GM18909 (cell line): ENCODE data around the gene EAF1.
"Not testable (repeated sequence)": the region's sequence is repeated elsewhere in the genome, so short reads cannot be mapped to it uniquely, and the experiment has no call there.

Experiments
- ATAC-seq: cut with Tn5 transposase; IDR thresholded peaks from one replicate; pipeline ENCODE4 v1.9.1; 2021; ENCODE audit warnings: mild to moderate bottlenecking; ENCODE audit not compliant: unreplicated experiment, poor library complexity

Gene EAF1

DNA sequence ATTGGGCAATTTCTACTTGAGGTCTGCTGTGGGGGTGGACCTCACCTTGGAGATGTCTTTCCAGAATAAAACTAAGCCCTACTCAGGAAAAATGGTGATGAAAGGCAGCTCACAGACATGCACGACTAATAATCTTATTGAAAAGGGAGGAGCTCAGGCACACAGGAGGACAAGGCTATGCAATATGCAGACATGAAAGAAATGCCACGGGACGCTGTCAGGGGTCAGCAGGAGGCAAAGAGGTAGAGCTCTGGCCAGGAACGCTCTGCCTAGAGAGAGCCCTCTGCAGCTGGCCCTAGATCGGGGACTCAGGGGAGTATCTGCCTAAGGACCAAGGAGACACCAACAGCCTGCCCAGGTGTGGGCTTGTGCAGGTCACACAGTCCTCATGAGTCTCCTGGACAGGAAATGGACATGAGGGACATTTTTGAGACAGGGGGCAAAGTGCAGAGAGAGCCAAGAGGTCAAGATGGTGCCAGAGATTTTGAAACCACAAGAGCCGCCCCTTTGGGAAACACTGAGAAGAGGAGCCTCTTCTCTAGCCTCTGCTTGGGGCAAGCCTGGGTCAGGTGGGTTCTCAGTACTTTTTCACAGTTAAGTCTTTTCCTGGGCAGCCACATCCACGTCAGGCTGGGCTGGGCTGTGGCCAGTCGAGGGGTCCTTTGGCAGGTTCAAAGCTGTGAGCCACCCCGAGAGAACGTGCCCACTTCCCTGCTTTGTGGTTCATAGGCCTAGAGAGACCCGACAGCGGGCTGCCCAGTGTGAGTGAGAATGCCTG lies 23.2 kb downstream of the EAF1 start:
- ATAC-seq, result no peak

DNA sequence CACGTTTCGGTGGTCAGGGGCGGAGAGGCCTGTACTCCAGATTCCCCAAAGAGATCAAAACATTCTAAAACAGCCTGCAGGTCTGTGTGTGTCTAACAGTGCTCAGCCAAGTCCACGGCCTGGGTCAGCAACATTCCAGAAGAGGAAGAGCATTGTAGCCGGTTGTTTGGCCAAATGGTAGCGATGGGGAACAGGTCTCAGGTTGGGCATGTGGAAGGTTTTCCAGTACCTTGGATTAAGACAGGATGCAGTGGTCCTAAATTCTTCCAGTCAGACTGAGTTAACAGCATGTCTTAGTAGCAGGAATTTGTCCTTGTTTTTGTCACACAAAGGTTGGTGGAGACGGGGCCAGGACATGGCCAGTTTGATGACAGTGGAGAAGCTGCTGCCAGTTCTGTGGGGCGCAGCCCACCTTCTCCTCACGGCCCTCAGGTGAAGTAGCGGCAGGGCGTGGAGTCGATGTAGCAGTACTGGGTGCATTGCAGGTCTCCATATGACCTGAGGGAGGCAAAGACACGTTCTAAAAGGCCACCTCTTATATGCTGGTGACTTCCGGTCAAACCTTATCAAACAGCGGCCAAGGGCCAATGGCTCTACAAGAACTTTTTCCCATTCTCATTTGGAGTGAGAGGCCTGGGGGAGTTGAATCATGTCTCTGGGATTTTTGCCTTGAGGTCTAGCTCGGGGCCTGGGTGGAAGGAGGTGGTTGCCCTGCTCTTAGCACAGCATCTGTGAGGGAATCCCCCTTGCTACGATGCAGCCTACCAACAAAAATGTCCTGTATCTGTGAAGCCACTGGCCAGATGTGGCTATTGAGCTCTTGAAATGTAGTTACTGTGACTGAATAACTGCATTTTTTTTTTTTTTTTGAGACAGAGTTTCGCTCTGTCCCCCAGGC lies 24.1 kb downstream of the EAF1 start:
- no peak for ATAC-seq

DNA sequence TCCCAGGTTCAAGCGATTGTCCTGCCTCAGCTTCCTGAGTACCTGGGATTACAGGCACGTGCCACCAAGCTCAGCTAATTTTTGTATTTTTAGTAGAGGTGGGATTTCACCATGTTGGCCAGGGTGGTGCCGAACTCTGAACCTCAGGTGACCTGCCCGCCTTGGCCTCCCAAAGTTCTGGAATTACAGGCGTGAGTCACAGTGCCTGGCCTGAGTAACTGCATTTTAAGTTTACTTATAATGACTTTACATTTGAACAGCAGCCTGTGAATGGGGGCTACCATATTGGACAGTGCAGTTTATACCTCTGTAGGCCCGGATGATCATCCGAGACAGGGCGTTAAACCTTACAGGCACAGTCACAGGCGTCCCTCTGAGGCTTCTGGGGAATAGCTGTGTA lies 24.8 kb downstream of the EAF1 start:
- ATAC-seq, result no peak

DNA sequence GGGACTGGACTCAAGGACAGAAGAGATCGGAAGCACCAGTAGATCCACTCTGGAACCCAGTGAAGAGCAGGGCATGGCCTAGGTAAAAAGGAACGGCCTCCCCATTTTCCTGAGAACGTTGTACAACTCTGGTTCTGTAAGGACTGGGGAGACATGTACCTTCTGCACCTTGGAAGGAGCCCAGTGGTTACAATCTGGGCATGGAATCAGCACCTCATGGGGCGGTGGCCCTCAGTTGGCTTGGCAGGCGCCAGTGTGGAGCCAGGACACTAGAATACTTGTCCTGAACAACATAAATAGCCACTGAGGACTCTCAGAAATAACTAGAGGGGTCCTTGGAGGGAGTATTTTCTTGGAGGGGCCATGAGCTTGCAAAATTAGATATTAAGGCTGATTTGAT lies 25.6 kb downstream of the EAF1 start:
- no peak for ATAC-seq

DNA sequence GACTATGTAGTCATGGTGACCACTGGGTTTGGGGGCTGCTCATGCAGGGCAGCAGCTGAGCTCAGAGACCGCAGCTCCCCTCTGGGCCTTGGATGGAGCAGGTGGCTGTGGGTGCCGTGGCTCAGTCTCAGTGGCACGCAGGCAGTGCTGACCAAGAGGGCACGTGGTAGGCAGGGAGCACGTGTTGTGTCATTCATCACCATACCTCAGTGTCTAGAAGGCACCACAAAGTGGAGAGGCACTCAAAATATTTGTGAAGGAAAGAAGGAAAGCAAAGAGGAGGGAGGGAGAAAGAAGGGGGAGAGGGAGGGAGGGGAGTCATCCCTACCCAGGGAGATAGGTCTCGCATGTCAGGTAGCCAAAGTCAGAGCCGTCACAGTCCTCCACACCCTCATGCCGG lies 26.1 kb downstream of the EAF1 start:
- no peak for ATAC-seq

DNA sequence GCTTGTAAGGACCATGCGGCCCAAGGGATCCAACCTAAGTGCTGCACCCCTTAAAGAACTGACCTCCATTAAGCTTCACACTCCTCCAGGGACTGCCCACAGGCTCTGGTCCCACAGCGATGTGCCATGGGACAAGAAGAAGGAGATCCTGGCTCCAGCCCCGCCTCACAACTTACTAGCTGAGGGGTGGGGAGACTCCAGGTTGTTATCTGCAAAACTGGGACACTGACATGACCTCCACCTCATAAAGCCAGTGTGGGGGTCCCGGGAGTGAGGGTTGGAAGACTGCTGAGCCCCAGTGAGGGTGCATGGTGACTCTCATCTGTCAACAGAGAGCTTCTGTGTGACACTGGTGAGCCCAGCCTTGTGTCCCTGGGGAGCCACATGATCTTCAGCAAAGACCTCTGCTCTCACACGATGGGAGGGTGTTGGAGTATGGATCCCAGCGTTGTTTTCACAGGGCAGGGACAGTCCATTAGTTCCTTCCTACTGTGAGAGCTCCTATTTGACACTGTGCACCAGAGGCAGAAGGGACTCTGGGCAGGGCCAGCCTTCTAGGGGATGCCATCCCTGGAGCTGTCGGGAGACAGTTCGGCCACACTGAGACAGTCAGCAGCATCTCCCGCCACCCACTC lies 26.7 kb downstream of the EAF1 start:
- ATAC-seq, result no peak

DNA sequence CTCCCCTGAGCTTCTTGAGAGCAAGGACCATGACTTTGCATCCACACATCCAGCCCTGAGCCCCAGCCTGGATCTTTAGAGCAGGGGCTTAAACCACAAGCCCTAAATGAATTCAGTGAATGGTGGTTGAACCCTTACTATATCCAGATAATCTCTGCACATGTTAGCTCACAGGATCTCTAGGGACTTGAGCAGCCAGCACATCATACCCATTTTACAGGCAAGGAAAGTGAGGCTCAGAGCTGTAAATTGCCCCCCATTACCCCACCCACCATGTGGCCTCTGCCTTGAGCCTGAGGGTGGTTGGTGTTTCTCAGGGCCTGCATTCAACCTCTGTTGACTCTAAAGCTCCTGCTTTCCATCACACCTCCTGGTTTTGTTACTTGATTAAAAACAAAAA lies 27.6 kb downstream of the EAF1 start:
- no peak for ATAC-seq

DNA sequence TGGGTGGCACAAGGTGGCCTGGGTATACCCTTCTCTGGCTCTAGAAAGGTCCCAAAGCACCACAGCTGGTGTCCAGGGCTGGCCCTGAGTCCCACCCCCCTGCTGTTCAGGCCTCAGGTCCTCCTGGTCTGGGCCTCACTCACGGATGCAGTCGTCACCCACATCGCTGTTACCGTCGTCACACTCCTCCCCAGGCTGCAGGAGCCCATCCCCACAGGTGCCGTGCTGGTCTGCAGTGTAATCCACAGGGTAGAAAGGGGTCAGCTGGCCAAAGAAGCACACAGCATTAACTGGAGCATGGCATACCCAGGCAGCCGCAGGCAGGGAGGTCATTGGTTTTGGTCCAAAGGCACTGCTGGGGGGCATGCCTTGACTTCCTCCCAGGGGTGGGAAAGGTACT lies 28.4 kb downstream of the EAF1 start:
- ATAC-seq, result no peak

DNA sequence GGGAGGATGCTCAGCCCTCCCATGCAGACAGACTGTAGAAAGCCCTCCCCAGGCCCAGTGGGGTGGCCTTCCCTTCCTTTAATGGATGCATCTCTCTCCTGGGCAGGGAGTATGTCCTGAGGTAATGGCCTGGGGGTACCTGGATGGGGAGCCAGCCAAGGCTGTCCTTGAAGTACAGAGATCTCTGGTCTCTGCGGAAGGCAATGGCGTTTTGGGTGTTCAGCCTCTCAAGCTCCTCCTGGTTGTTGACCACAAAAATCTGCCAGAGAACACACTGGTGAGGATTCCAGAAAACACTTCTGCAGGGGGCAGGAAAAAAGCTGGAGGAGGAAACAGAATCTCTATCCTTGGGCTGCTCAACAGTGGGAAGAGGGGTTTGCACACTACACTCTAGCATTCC lies 28.9 kb downstream of the EAF1 start:
- ATAC-seq, result no peak

DNA sequence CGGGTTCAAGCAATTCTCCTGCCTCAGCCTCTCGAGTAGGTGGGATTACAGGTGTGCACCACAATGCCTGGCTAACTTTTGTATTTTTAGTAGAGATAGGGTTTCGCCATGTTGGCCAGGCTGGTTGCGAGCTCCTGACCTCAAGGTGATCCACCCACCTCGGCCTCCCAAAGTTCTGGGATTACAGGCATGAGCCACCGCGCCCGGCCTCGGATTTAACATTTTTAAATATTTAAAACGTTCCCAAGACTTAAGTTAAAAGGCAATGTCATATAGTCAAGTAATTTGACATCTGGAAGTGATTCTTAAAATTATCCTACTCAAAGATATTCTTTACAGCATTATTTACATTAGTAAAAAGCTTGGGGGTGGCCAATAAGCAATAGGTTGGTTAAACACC lies 29.5 kb downstream of the EAF1 start:
- not testable (repeated sequence) for ATAC-seq

DNA sequence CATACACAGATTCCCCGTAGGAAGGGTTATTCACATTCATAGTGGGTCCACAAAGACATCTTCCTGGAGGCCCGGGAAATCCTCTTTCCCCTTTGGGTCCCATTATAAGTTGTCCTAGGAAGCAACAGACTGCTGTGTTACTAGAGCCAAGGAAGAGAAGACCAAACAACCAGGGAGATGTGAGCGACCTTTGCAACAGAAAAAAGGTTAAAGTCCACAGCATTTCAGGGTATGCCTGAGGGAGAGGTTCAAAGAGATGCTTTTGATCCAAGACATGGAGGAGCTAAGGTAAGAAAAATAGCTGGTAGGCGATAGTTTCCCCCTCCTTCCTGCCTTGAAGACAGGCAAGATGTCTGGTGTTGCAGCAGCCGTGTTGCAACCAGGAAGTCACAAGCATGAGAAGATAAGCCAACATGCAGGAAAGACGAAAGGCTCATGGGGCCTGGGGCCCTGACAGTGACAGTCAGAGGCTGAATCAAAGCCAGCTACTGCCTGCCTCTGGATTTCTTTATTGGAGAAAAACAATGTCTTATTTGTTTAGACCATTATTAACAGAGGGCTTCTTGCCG lies 30.9 kb downstream of the EAF1 start:
- no peak for ATAC-seq

DNA sequence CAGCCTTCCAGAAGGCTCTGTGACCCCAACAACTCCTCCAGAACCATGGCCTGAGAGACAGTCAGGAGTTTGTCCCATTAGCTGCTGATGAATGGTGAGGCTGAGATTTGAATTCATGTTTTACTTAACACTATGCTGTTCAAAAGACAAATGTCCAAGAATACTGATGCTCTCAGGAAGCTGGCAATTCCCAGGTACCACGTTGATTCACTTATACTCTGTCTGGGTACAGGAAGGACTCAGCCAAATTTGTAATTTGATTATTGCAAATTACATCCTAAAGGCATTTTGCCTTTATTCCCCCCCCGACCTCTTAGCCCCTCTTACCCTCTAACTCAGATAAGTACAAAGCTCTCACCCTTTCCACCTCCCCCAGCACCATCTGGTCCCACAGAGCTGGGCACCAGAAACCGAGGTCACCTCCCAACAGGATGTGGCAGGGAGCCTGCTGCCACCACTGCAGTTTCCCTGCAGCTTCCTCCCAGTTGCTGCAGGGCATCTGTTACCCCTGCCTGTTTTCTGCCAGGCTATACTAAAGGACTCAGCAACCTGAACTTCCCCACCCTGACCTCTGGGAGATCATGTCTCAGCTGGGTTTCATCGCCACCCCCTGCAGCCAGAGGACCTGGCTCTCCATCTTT lies 33.6 kb downstream of the EAF1 start:
- no peak for ATAC-seq

DNA sequence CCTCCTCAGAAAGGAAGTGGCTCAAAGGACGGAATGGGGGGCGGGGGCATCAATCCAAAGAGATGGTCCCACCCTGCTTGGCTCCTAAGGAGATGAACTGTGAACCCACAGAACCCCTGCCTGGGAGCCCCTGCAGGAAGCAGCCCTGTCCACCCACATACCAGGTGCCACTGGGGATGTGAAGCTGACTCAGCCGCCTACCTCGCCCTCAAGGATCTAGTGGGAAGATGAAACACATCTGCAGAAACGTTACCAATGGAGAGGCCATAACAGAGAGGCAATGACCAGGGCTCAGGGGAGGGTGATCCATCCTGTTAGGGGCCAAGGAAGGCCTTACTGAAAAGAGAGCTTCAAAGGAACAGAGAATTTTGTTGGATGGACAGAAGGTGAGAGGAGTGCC lies 35.1 kb downstream of the EAF1 start:
- ATAC-seq, result no peak

DNA sequence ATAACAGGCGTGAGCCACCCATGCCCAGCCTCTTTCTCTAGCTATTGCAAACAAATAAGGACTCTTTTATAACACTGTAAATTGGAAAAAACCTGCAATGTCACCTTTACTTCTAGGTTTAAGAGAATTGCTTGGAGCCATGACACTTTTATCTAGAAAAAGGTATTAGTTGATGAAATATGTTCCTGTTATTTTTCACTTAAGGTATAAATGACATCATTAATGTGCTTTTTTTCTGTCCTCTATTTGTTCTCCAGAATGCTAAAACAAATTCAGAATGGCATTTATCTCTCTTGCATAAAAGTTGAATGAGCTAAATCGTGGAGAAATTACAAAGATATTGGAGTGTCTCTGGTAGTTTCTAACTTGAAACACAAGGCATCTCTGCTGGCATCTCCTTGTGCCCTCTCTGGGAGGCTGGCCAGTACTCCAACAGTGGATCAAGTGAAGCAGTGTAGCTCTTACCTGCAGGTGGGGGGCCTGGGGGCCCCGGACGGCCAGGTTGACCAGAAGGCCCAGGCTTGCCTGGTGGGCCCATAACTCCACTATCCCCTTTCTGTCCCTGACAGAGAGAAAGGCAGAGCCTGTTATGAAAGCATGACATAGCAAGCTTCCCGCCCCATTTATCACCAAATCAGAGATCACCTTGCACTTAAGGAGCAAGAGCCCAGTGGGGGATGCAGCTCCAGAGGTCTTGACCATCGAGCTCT lies 38.6 kb downstream of the EAF1 start:
- ATAC-seq, result no peak

DNA sequence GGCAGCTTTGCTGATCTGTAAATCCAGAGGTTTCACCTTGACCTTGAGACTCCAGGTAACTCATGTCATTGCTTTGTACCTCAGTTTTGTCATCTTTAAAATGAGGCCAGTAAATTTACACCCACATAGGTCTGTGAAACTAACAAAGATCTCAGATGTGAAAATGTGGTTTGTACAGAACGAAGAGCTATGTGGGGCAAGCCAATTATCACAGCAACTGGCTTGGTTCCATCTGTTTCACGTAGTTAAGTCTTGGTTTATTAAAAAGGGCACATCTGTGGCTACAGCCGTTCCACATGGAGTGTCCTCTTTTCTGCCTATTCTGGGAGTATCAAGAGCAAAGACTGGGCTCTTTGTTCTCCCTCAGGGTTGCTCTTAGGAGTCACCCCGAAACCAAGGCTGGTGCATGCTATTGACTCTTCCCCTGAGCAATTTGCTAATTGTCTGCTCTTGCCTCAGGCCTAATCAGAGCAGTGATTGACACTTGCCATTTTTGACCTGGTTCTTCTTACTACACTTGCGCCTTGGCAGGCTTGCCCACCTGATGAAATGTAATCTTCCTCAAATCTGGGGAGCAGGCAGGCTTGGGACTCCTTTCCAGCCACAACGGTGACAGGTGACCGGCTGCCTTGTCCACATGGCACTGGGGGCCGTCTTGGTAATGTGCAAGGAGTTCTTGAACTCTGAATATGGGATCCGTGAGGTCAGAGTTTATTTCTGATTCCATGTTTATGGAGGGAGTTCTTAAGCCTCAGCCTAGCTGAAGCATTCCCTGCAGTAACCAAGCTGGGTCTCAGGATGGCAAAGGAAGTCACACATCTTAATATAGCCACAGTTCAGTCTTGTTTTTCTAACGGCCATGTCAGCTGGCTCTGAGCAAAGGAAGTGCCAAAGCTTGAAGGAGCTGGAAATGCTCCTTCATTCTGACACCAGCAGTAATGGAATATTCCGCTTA lies 40.1 kb downstream of the EAF1 start:
- ATAC-seq, result no peak

DNA sequence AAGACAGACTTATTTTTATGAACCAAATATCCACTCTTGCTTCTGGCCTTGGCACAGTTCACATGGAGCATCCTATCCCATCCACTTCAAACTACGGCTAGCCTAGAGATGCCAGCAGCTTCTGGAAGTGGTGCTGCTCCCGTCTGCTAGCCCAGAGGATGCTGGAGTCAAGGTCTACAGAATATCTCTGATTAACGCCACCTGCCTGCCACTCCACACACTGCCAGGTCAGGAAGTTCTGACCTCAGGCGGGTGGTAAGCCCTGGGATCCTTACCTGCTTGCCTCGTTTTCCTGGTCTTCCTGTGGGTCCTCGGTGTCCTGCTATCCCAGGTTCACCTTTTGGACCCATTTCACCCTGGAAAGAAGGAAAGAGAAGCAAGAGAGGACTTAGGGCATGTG lies 42.9 kb downstream of the EAF1 start:
- ATAC-seq, result no peak

DNA sequence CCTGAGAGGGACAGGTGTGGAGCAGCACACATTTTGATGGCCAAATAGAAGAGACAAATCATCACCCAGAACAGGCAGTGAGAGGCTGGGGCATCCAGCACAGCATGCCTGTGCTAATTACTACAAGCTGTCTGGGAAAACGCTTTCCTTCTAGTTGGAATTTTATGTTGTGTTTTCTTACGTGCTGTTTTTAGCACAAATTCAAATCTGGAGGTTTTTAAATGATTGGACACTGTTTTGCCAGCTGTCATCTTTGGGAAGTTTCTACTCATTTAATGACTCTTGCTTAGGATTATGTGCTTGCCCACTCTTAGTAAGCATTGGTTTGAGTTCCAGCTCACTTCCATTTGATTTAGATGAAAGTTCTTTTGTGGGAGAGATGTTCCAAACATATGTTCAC lies 43.5 kb downstream of the EAF1 start:
- no peak for ATAC-seq

DNA sequence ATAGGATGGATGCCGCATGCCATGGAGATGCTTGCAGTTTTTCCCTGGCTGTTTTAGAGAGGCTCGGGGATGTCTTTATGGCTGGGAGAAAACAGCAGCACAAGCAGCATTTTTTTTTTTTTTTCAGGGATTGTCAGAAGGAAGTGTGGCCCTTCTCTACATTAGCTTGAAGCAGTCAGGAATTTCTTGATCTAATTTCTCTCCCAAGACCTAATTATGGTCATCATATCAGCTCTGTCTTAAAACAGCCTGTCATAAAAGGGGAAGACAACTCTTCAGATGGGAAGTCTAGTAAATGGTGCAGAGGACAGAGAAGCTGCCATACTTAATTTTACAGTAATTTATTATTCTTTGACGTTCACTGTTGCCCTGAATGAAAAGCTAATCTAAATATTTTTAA lies 44.5 kb downstream of the EAF1 start:
- ATAC-seq, result no peak

DNA sequence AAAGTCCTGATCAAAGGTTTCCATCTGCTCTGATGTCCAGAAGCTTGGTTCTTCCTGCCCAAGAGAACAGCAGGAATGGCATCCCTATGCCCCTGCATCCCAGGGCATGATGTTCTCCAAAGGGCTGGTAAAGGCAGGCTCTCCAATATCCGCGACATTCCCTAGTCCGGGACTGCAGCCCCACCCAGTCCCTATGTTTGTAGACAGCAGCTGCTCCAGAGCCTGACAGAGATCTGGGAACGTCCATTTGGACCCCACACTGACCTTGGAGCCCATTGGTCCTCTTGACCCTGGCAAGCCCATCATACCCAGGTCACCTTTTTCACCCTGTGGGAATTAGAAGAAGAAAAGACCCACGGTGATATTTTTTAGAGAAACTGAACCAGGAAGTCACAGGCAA lies 47.8 kb downstream of the EAF1 start:
- no peak for ATAC-seq
